ENCODE measurements around the gene DALRD3. TPM values are rescaled to one million over a fixed set of nuclear protein-coding genes. Genes with fewer than 3 reads are reported as not detected.

Gene DALRD3
- total RNA-seq, 1 donor from 2014 or later: 55.2 TPM

GRCh38 chr3:49028673-49029562 lies 10.5 kb upstream of the DALRD3 start, which contains the start of gene IMPDH2:
Gene IMPDH2, minus strand, starts transcription at chr3:49029398. Its CDS starts 48 bp downstream, at chr3:49029350.
- peak; percentile 56 for DNase-seq (ENCODE audit: low read depth)
- H3K27me3 ChIP-seq (ENCODE audit: control insufficient read depth, insufficient read depth, low read length): no peaks in the 10 kb centered on the region
- H3K4me3 ChIP-seq (ENCODE audit: low read depth, low read length): peak within 1 kb of the TSS; percentile 70
- H3K36me3 ChIP-seq (ENCODE audit: control insufficient read depth, insufficient read depth, low read length): peaks cover 4% of the 10 kb centered on the region
- TF ChIP-seq CTCF (IDR thresholded peaks at IDR 0.05; ENCODE audit: insufficient read depth, low read length, poor library complexity, severe bottlenecking): no peak

- no peak for TF ChIP-seq CTCF (IDR thresholded peaks at IDR 0.05; ENCODE audit: insufficient read depth, low read length, poor library complexity, severe bottlenecking)
- H3K36me3 ChIP-seq (ENCODE audit: control insufficient read depth, insufficient read depth, low read length): peaks cover 4% of the 10 kb centered on the region
Observed at GRCh38 chr3:49028298-49028672, 9.9 kb upstream of the DALRD3 start.

GRCh38 chr3:49027634-49028033 lies 9.3 kb upstream of the DALRD3 start:
- TF ChIP-seq CTCF (IDR thresholded peaks at IDR 0.05; ENCODE audit: insufficient read depth, low read length, poor library complexity, severe bottlenecking): no peak
- Histone ChIP-seq H3K27me3 (ENCODE audit: control insufficient read depth, insufficient read depth, low read length) (no peaks in the 10 kb centered on the region), H3K4me3 (ENCODE audit: low read depth, low read length) (no peak overlapping the region), H3K36me3 (ENCODE audit: control insufficient read depth, insufficient read depth, low read length) (peaks cover 4% of the 10 kb centered on the region)
- DNase-seq (ENCODE audit: low read depth): no peak

More at GRCh38 chr3:49028298-49028672, 9.9 kb upstream of the DALRD3 start:
- DNase-seq (ENCODE audit: low read depth): no peak
- no peaks in the 10 kb centered on the region for H3K27me3 ChIP-seq (ENCODE audit: control insufficient read depth, insufficient read depth, low read length)
- peak overlapping the region; percentile 70 for H3K4me3 ChIP-seq (ENCODE audit: low read depth, low read length)

GRCh38 chr3:49026536-49026935 lies 8.2 kb upstream of the DALRD3 start:
- DNase-seq (ENCODE audit: low read depth): no peak
- TF ChIP-seq CTCF (IDR thresholded peaks at IDR 0.05; ENCODE audit: insufficient read depth, low read length, poor library complexity, severe bottlenecking): no peak
- peaks cover 4% of the 10 kb centered on the region for H3K36me3 ChIP-seq (ENCODE audit: control insufficient read depth, insufficient read depth, low read length)
- H3K4me3 ChIP-seq (ENCODE audit: low read depth, low read length): no peak overlapping the region
- no peaks in the 10 kb centered on the region for H3K27me3 ChIP-seq (ENCODE audit: control insufficient read depth, insufficient read depth, low read length)

- H3K27me3 ChIP-seq (ENCODE audit: control insufficient read depth, insufficient read depth, low read length): no peaks in the 10 kb centered on the region
- peaks cover 4% of the 10 kb centered on the region for H3K36me3 ChIP-seq (ENCODE audit: control insufficient read depth, insufficient read depth, low read length)
- no peak for TF ChIP-seq CTCF (IDR thresholded peaks at IDR 0.05; ENCODE audit: insufficient read depth, low read length, poor library complexity, severe bottlenecking)
- no peak overlapping the region for H3K4me3 ChIP-seq (ENCODE audit: low read depth, low read length)
- DNase-seq (ENCODE audit: low read depth): no peak
Observed at GRCh38 chr3:49025793-49026520, 7.6 kb upstream of the DALRD3 start.

All from kidney epithelial cell (primary cell).